Measurements from ENCODE around the gene GOLGA3. TPM values are rescaled to one million over a fixed set of nuclear protein-coding genes. Genes with fewer than 3 reads are reported as not detected.

Gene GOLGA3
- total and polyA plus RNA-seq, 5 donors from 2014 or later = 2.0 to 46.4 (median 4.1) TPM

GRCh38 chr12:132747896-132748295 is 80.8 kb downstream of the GOLGA3 start:
- ATAC-seq (ENCODE audit: low read depth in 2 of 2) = no peak
- Mint-ChIP-seq H3K36me3 (peaks cover 30% of the 10 kb centered on the region), H3K27ac (no peak overlapping the region), H3K27me3 (no peaks in the 10 kb centered on the region), H3K4me1 (peaks cover 0 to 5% (median 1%) of the 10 kb centered on the region in 4 donors), H3K9me3 (no peaks in the 10 kb centered on the region), H3K4me3 (no peak overlapping the region)
- DNase-seq = no peak
- H3K4me1 ChIP-seq (ENCODE audit: control insufficient read depth, insufficient read depth, low read length, poor library complexity, severe bottlenecking) = no peaks in the 10 kb centered on the region
- H3K27me3 ChIP-seq (ENCODE audit: control insufficient read depth, insufficient read depth, low read length) = no peaks in the 10 kb centered on the region
- no peak overlapping the region for H3K27ac ChIP-seq (ENCODE audit: insufficient read depth, low read length, poor library complexity, severe bottlenecking)
- H3K4me3 ChIP-seq (ENCODE audit: low read depth, low read length) = no peak overlapping the region
- H3K9me3 ChIP-seq (ENCODE audit: control insufficient read depth in 2 of 2, low read length in 2 of 2) = no peaks in the 10 kb centered on the region
- H3K36me3 ChIP-seq (ENCODE audit: control insufficient read depth, insufficient read depth, low read length) = peaks cover 77% of the 10 kb centered on the region

GRCh38 chr12:132747395-132747794 is 81.3 kb downstream of the GOLGA3 start:
- H3K36me3 Mint-ChIP-seq = peaks cover 35% of the 10 kb centered on the region
- H3K4me3 Mint-ChIP-seq = no peak overlapping the region
- no peak overlapping the region for H3K4me3 ChIP-seq (ENCODE audit: low read depth, low read length)
- no peaks in the 10 kb centered on the region for H3K4me1 ChIP-seq (ENCODE audit: control insufficient read depth, insufficient read depth, low read length, poor library complexity, severe bottlenecking)
- no peak overlapping the region for H3K27ac ChIP-seq (ENCODE audit: insufficient read depth, low read length, poor library complexity, severe bottlenecking)
- no peak for DNase-seq
- ATAC-seq (ENCODE audit: low read depth in 2 of 2) = no peak
- H3K9me3 Mint-ChIP-seq = no peaks in the 10 kb centered on the region
- H3K27me3 ChIP-seq (ENCODE audit: control insufficient read depth, insufficient read depth, low read length) = no peaks in the 10 kb centered on the region
- H3K27ac Mint-ChIP-seq = peak overlapping the region in 1 of 3 donors; percentile 55
- no peaks in the 10 kb centered on the region for H3K9me3 ChIP-seq (ENCODE audit: control insufficient read depth in 2 of 2, low read length in 2 of 2)
- H3K27me3 Mint-ChIP-seq = no peaks in the 10 kb centered on the region
- H3K36me3 ChIP-seq (ENCODE audit: control insufficient read depth, insufficient read depth, low read length) = peaks cover 78% of the 10 kb centered on the region
- H3K4me1 Mint-ChIP-seq = peaks cover 0 to 9% (median 2%) of the 10 kb centered on the region in 4 donors

GRCh38 chr12:132746613-132747012 is 82.1 kb downstream of the GOLGA3 start:
- Mint-ChIP-seq H3K9me3 (no peaks in the 10 kb centered on the region), H3K36me3 (peaks cover 43% of the 10 kb centered on the region), H3K4me1 (peaks cover 0 to 14% (median 4%) of the 10 kb centered on the region in 4 donors), H3K4me3 (no peak overlapping the region), H3K27me3 (no peaks in the 10 kb centered on the region), H3K27ac (no peak overlapping the region)
- Histone ChIP-seq H3K27me3 (ENCODE audit: control insufficient read depth, insufficient read depth, low read length) (no peaks in the 10 kb centered on the region), H3K4me3 (ENCODE audit: low read depth, low read length) (no peak overlapping the region), H3K36me3 (ENCODE audit: control insufficient read depth, insufficient read depth, low read length) (peaks cover 80% of the 10 kb centered on the region), H3K4me1 (ENCODE audit: control insufficient read depth, insufficient read depth, low read length, poor library complexity, severe bottlenecking) (no peaks in the 10 kb centered on the region), H3K9me3 (ENCODE audit: control insufficient read depth in 2 of 2, low read length in 2 of 2) (no peaks in the 10 kb centered on the region), H3K27ac (ENCODE audit: insufficient read depth, low read length, poor library complexity, severe bottlenecking) (no peak overlapping the region)
- no peak for ATAC-seq (ENCODE audit: low read depth in 2 of 2)
- no peak for DNase-seq

- ATAC-seq (ENCODE audit: low read depth in 2 of 2) (no peak), DNase-seq (no peak)
- Mint-ChIP-seq H3K9me3 (no peaks in the 10 kb centered on the region), H3K4me1 (peaks cover 0 to 14% (median 4%) of the 10 kb centered on the region in 4 donors), H3K27me3 (no peaks in the 10 kb centered on the region), H3K27ac (peak overlapping the region in 1 of 3 donors; percentile 76), H3K4me3 (no peak overlapping the region), H3K36me3 (peaks cover 47% of the 10 kb centered on the region)
- H3K36me3 ChIP-seq (ENCODE audit: control insufficient read depth, insufficient read depth, low read length) = peaks cover 88% of the 10 kb centered on the region
- H3K4me3 ChIP-seq (ENCODE audit: low read depth, low read length) = no peak overlapping the region
- H3K4me1 ChIP-seq (ENCODE audit: control insufficient read depth, insufficient read depth, low read length, poor library complexity, severe bottlenecking) = no peaks in the 10 kb centered on the region
- H3K9me3 ChIP-seq (ENCODE audit: control insufficient read depth in 2 of 2, low read length in 2 of 2) = no peaks in the 10 kb centered on the region
- H3K27ac ChIP-seq (ENCODE audit: insufficient read depth, low read length, poor library complexity, severe bottlenecking) = no peak overlapping the region
- H3K27me3 ChIP-seq (ENCODE audit: control insufficient read depth, insufficient read depth, low read length) = no peaks in the 10 kb centered on the region
Measured at GRCh38 chr12:132743831-132744230, 84.8 kb downstream of the GOLGA3 start.

- H3K4me3 ChIP-seq (ENCODE audit: low read depth, low read length) = no peak overlapping the region
- DNase-seq (peak in 1 of 3 donors; percentile 24), ATAC-seq (ENCODE audit: low read depth in 2 of 2) (no peak)
- peak overlapping the region in 1 of 3 donors; percentile 38 for H3K27ac Mint-ChIP-seq
- no peaks in the 10 kb centered on the region for H3K9me3 Mint-ChIP-seq
- H3K27me3 Mint-ChIP-seq = no peaks in the 10 kb centered on the region
- no peak overlapping the region for H3K27ac ChIP-seq (ENCODE audit: insufficient read depth, low read length, poor library complexity, severe bottlenecking)
- H3K4me3 Mint-ChIP-seq = no peak overlapping the region
- H3K9me3 ChIP-seq (ENCODE audit: control insufficient read depth in 2 of 2, low read length in 2 of 2) = no peaks in the 10 kb centered on the region
- peaks cover 44% of the 10 kb centered on the region for H3K36me3 Mint-ChIP-seq
- peaks cover 0 to 12% (median 4%) of the 10 kb centered on the region in 4 donors for H3K4me1 Mint-ChIP-seq
- peaks cover 83% of the 10 kb centered on the region for H3K36me3 ChIP-seq (ENCODE audit: control insufficient read depth, insufficient read depth, low read length)
- no peaks in the 10 kb centered on the region for H3K4me1 ChIP-seq (ENCODE audit: control insufficient read depth, insufficient read depth, low read length, poor library complexity, severe bottlenecking)
- no peaks in the 10 kb centered on the region for H3K27me3 ChIP-seq (ENCODE audit: control insufficient read depth, insufficient read depth, low read length)
Measured at GRCh38 chr12:132741620-132742019, 87.0 kb downstream of the GOLGA3 start.

- ATAC-seq (ENCODE audit: low read depth in 2 of 2) (no peak), DNase-seq (no peak)
- no peaks in the 10 kb centered on the region for H3K4me1 ChIP-seq (ENCODE audit: control insufficient read depth, insufficient read depth, low read length, poor library complexity, severe bottlenecking)
- no peak overlapping the region for H3K27ac ChIP-seq (ENCODE audit: insufficient read depth, low read length, poor library complexity, severe bottlenecking)
- H3K36me3 Mint-ChIP-seq = peaks cover 44% of the 10 kb centered on the region
- H3K9me3 ChIP-seq (ENCODE audit: control insufficient read depth in 2 of 2, low read length in 2 of 2) = no peaks in the 10 kb centered on the region
- H3K27ac Mint-ChIP-seq = no peak overlapping the region
- H3K4me1 Mint-ChIP-seq = peaks cover 0 to 12% (median 4%) of the 10 kb centered on the region in 4 donors
- no peaks in the 10 kb centered on the region for H3K27me3 Mint-ChIP-seq
- H3K27me3 ChIP-seq (ENCODE audit: control insufficient read depth, insufficient read depth, low read length) = no peaks in the 10 kb centered on the region
- no peak overlapping the region for H3K4me3 Mint-ChIP-seq
- H3K9me3 Mint-ChIP-seq = no peaks in the 10 kb centered on the region
- no peak overlapping the region for H3K4me3 ChIP-seq (ENCODE audit: low read depth, low read length)
- H3K36me3 ChIP-seq (ENCODE audit: control insufficient read depth, insufficient read depth, low read length) = peaks cover 87% of the 10 kb centered on the region
Measured at GRCh38 chr12:132740652-132741051, 88.0 kb downstream of the GOLGA3 start.

- Histone ChIP-seq H3K27ac (ENCODE audit: insufficient read depth, low read length, poor library complexity, severe bottlenecking) (no peak overlapping the region), H3K27me3 (ENCODE audit: control insufficient read depth, insufficient read depth, low read length) (no peaks in the 10 kb centered on the region), H3K4me1 (ENCODE audit: control insufficient read depth, insufficient read depth, low read length, poor library complexity, severe bottlenecking) (no peaks in the 10 kb centered on the region), H3K9me3 (ENCODE audit: control insufficient read depth in 2 of 2, low read length in 2 of 2) (no peaks in the 10 kb centered on the region), H3K4me3 (ENCODE audit: low read depth, low read length) (no peak overlapping the region), H3K36me3 (ENCODE audit: control insufficient read depth, insufficient read depth, low read length) (peaks cover 87% of the 10 kb centered on the region)
- H3K27me3 Mint-ChIP-seq = no peaks in the 10 kb centered on the region
- peaks cover 44% of the 10 kb centered on the region for H3K36me3 Mint-ChIP-seq
- H3K27ac Mint-ChIP-seq = no peak overlapping the region
- no peaks in the 10 kb centered on the region for H3K9me3 Mint-ChIP-seq
- H3K4me3 Mint-ChIP-seq = no peak overlapping the region
- no peak for DNase-seq
- no peak for ATAC-seq (ENCODE audit: low read depth in 2 of 2)
- H3K4me1 Mint-ChIP-seq = peaks cover 0 to 12% (median 4%) of the 10 kb centered on the region in 4 donors
Measured at GRCh38 chr12:132740313-132740646, 88.4 kb downstream of the GOLGA3 start.

- Histone ChIP-seq H3K36me3 (ENCODE audit: control insufficient read depth, insufficient read depth, low read length) (peaks cover 87% of the 10 kb centered on the region), H3K9me3 (ENCODE audit: control insufficient read depth in 2 of 2, low read length in 2 of 2) (no peaks in the 10 kb centered on the region)
- peaks cover 0 to 12% (median 4%) of the 10 kb centered on the region in 4 donors for H3K4me1 Mint-ChIP-seq
Measured at GRCh38 chr12:132739600-132740312, 88.9 kb downstream of the GOLGA3 start.

More at GRCh38 chr12:132739600-132740312, 88.9 kb downstream of the GOLGA3 start:
- Mint-ChIP-seq H3K27ac (no peak overlapping the region), H3K36me3 (peaks cover 44% of the 10 kb centered on the region), H3K9me3 (no peaks in the 10 kb centered on the region), H3K4me3 (no peak overlapping the region), H3K27me3 (no peaks in the 10 kb centered on the region)
- Histone ChIP-seq H3K27me3 (ENCODE audit: control insufficient read depth, insufficient read depth, low read length) (no peaks in the 10 kb centered on the region), H3K27ac (ENCODE audit: insufficient read depth, low read length, poor library complexity, severe bottlenecking) (no peak overlapping the region), H3K4me3 (ENCODE audit: low read depth, low read length) (no peak overlapping the region), H3K4me1 (ENCODE audit: control insufficient read depth, insufficient read depth, low read length, poor library complexity, severe bottlenecking) (no peaks in the 10 kb centered on the region)
- DNase-seq = no peak
- ATAC-seq (ENCODE audit: low read depth in 2 of 2) = no peak

Data from CD4-positive, CD25-positive, alpha-beta regulatory T cell (primary cell).